RPMI8226 (cell line): ENCODE measurements around the gene NHERF2.

Experiments
- DNase-seq: peaks from one replicate; pipeline ENCODE4 v3.0.0-alpha.2; 2015

NHERF2 gene

GRCh38 chr16:2026461-2027023, at the start of gene NHERF2:
NHERF2 (plus strand) TSS chr16:2026902; CDS start chr16:2027006, 104 bp downstream.
- DNase-seq: peak; percentile 61

- no peak for DNase-seq
Observed at GRCh38 chr16:1976951-1977874, 49.5 kb upstream of the NHERF2 start.

- DNase-seq: no peak
Observed at GRCh38 chr16:1977875-1978268, 48.8 kb upstream of the NHERF2 start.

GRCh38 chr16:1978476-1979120, 48.1 kb upstream of the NHERF2 start:
- DNase-seq: no peak

GRCh38 chr16:1979271-1980029, 47.3 kb upstream of the NHERF2 start:
- DNase-seq: no peak

- peak; percentile 78 for DNase-seq
Observed at GRCh38 chr16:1980030-1980769, 46.5 kb upstream of the NHERF2 start.

GRCh38 chr16:1980770-1981087, 46.0 kb upstream of the NHERF2 start:
- no peak for DNase-seq

GRCh38 chr16:1981398-1981836, 45.3 kb upstream of the NHERF2 start, which contains the start of gene NOXO1:
NOXO1 (minus strand) TSS chr16:1981469; CDS start chr16:1981179, 290 bp downstream.
- DNase-seq: peak; percentile 45

- DNase-seq: peak; percentile 37
Observed at GRCh38 chr16:1982013-1982433, 44.7 kb upstream of the NHERF2 start.

- no peak for DNase-seq
Observed at GRCh38 chr16:1982991-1983543, 43.6 kb upstream of the NHERF2 start.

GRCh38 chr16:1983544-1984346, 43.0 kb upstream of the NHERF2 start, which contains the start of gene GFER:
GFER (plus strand) TSS chr16:1984193; CDS start chr16:1984219, 26 bp downstream.
- DNase-seq: peak; percentile 96

- peak; percentile 56 for DNase-seq
Observed at GRCh38 chr16:1984347-1985225, 42.1 kb upstream of the NHERF2 start.

- no peak for DNase-seq
Observed at GRCh38 chr16:1985466-1986150, 41.1 kb upstream of the NHERF2 start.

GRCh38 chr16:1987198-1987597, 39.5 kb upstream of the NHERF2 start:
- DNase-seq: no peak

GRCh38 chr16:1989209-1990100, 37.2 kb upstream of the NHERF2 start, which contains the start of gene SYNGR3:
SYNGR3 (plus strand) TSS chr16:1989970; CDS start chr16:1990103, 133 bp downstream.
- DNase-seq: peak; percentile 54

- no peak for DNase-seq
Observed at GRCh38 chr16:1990101-1990350, 36.7 kb upstream of the NHERF2 start.

GRCh38 chr16:1990351-1991134, 36.2 kb upstream of the NHERF2 start:
- peak; percentile 80 for DNase-seq
